ENCODE results near the gene SDF2.

The SDF2 gene

DNA sequence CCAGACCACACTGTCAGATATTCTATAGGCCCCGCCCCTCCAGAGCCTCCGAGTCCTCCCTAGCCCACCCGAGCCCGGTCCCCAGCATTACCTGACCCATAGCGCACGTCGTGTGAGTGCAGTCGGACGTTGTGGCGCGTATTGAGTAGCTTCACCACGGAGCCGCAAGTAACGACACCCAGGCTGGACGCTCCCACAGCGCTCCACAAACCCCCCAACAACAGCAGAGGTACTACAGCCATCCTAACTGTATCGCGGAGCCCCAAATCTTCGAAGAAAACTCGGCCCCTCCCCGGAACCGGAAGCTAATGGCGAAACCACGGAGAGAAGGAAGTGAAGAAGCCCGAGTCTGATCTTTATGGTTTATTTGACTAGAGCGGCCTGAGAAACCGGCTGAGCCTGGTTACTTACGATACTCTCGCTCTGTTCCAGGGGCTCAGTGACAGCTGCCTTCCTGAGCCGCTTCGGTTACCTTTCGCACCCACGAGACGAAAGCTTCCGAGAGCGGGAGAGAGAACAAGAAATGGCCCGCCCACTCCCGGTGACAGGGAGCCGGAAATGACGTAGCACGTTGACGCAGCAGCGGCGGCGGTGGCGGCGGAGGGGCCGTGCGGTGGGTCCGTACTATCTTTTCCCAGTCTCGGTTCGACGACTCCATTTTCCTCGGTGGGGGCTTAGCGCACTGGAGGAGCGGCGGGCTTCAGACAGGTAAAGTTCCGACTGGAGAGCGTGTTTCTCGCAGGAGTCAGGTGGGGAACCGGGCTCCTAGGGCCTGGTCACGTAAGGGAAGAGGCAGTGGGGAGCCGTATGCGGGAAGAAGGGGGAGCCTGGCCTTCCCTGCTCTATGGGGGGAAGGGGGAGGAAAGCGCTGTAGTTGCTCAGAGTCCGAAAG, at the start of gene SDF2, which contains the start of gene SUPT6H:
Gene SDF2 (minus strand): TSS at position 272 of the 892 bp plus-strand sequence. CDS start 30 bp downstream, at position 242.
Gene SUPT6H (plus strand): TSS at position 571 of the 892 bp plus-strand sequence. CDS start 11,197 bp downstream, outside the sequence.
- peak; percentile 90 to 93 for DNase-seq

- DNase-seq, result peak; percentile 88 to 94
These were observed 49.4 kb upstream of the SDF2 start for GRCh38 chr17:28710861-28711722.

GRCh38 chr17:28707339-28707720, 45.6 kb upstream of the SDF2 start:
- DNase-seq, result no peak

DNA sequence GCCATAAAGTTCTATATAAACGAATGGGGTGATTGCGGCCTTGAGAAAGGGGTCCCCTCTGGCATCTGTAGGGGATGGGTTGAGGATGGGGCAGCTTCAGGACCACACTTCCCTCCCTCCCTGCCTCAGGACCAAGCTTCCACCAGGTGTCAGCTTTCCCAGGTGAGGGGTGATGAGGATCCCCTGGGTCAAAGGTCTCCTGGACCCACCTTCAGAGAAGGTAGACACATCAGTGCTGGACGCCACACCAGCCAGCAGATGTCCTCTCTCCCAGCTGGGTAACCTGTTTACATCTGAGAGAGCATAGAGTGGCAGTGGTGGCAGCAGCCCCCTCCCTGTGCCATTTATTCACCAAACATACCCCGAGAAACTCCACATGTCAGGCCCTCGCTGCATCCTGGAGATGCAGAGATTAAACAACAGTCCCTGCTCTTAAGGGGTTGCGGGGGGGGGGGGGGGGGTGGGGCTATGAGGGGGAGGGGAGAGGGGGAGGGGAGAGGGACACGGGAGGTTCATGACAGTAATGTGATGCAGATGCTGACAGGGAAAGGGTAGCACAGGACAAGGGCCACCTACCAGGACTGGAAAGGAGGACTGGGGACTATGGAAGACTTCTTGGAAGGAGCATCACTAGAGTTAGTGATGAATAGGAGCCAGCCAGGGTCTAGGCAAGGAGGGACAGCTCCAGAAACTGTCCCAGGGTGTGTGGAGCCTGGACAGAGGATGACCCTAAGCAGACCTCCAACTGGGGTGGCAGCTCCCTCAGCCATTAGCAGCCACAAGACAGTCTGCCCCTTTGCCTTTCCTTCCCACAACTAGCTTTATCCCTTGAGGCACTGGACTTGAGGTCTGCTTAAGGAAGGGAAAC, 45.0 kb upstream of the SDF2 start:
- DNase-seq, result no peak

GRCh38 chr17:28705728-28706334, 44.1 kb upstream of the SDF2 start:
- DNase-seq, result no peak

DNA sequence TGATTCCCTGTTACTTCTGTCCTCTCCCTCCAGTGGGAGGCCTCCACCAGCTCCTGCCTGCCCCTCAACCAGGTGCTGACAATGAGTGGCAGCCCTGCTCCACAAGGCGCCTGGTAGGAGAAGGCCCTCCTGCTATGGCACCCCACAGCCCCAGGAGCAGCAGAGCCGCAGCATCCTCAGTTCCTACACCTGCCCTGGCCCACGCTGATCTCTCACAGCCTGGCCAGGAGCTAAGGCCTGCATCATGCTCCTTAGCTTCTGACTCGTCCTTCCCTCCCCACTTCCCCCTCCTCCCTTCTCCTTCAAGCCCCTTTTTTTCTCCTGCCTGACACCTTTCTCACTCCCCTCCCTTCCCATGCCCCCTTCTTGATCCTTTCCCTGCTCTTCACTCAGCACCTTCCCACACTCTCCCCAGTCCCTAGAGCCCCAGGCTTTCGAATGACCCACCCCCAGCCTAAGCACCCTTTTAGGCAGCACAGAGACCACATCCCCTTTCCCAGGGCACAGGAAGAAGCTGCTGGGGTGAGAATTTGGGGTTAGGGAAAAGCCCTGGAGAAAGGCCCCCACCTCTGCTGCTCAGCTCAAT, 43.5 kb upstream of the SDF2 start:
- no peak for DNase-seq

GRCh38 chr17:28704219-28704858, 42.6 kb upstream of the SDF2 start:
- DNase-seq, result no peak

DNA sequence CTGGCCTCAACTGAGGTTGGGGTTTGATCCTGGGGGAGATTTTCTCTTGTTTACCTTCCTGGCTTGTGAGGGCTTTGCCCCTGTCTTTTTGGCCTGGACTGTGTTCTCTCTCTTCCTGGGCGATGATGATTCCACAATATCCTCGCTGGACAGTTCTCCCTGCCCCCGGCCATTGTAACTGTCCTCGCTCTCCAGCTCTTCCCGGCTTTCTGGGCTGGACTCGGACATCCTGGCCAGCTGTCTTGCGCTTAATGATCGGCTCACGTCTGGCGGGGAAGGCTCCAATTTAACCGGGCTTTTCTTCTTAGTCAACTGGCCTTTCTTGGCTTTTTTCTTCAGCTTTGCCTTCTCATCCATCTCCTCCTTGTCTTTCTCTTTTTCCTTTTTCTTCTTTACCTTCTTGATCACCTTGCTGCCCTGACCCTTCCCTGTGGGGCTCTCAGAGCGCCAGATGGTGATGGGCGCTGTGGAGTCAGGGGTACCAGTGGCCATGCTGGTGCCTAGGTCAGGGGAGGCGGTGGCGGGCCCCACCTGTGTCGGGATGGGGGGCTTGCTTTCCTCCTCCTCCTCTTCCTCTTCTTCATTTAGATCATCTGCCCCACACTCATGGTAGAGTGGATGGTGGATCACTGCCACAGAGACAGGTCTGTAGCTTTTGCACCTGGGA, 42.0 kb upstream of the SDF2 start:
- DNase-seq, result no peak

GRCh38 chr17:28702752-28703150, 41.0 kb upstream of the SDF2 start:
- DNase-seq, result no peak

GRCh38 chr17:28702026-28702751, 40.5 kb upstream of the SDF2 start:
- no peak for DNase-seq

- no peak for DNase-seq
These were observed 39.3 kb upstream of the SDF2 start for GRCh38 chr17:28700830-28701492.

- DNase-seq, result no peak
These were observed 38.6 kb upstream of the SDF2 start for GRCh38 chr17:28700278-28700677.

- no peak for DNase-seq
These were observed 36.7 kb upstream of the SDF2 start for GRCh38 chr17:28698253-28698941.

DNA sequence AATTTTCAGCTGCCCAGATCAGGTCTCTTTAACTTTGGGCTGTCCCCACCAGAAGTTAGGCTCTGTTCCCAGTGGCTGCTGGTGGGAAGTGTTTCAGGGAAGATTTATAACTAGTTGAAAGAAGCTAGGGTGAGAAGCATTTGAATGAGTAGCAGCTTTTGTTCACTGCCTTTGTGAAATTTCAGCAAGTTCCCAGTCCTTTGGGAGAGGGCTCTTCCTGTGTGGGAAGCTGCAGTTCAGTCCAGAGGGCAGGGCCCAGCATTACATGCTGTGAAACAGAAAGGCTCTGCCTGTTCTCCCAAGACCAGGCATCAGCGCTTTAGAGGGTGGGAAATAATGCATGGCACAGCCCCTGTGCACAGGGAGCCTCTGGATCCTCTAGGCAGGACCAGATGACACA, 32.2 kb upstream of the SDF2 start:
- DNase-seq, result no peak

- DNase-seq, result no peak
These were observed 27.3 kb upstream of the SDF2 start for GRCh38 chr17:28689011-28689410.

DNA sequence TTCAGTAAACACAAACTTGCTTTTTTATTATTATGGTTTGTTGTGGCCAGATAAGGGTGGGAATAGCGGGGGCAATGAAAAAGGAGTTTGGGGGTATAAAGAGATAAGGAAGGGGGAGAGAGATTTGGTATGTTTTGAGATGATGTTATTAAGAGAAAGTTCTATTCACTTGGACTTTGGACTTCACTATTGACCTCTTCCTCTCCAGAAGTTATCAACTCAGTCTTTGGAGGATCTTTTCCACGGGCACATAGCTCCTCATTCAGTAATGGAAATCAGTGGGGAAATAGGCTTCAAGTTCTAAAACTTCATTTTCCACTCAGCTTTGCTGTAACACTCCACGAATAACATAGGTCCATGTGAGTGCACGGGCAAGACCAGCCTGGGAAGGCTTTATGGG, 26.8 kb upstream of the SDF2 start:
- DNase-seq, result no peak

- no peak for DNase-seq
These were observed 24.6 kb upstream of the SDF2 start for GRCh38 chr17:28686296-28686695.

DNA sequence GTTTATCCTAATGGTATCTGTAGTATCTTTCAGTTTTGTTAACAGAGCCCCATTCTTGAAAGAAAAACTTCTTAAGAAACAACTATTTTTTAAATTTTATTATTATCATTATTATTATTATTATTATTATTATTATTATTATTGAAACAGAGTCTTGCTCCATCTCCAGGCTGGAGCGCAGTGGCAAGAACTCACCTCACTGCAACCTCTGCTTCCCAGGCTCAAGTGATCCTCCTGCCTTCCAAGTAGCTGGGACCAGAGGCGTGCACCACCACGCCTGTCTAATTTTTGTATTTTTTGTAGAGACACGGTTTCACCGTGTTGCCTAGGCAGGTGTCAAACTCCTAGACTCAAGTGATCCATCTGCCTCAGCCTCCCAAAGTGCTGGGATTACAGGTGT, 23.7 kb upstream of the SDF2 start:
- DNase-seq, result no peak

GRCh38 chr17:28684963-28685362, 23.3 kb upstream of the SDF2 start:
- DNase-seq, result no peak
